SK-N-SH treated with all-trans-retinoic acid at 6 μM for 48 hours (cell line): ENCODE data around the gene LIPK.

Experiments used
- ATAC-seq: fragments of 200-7000 bp; cut with Tn5 transposase; 3 replicates; pipeline ENCODE4 v1.9.1; 2020; ENCODE audit warnings: mild to moderate bottlenecking, moderate library complexity
- ARNTL ChIP-seq: fragments of 450-650 bp; formaldehyde crosslinking; IDR thresholded peaks from 2 replicates; pipeline ENCODE4 v1.5.0; 2020; ENCODE audit warnings: low read depth, mild to moderate bottlenecking, moderate library complexity, borderline replicate concordance
- BACH2 ChIP-seq: fragments of 250-450 bp; sonication (Bioruptor Pico); IDR thresholded peaks from 2 replicates; pipeline ENCODE4 v1.9.0; 2021; ENCODE audit warnings: mild to moderate bottlenecking, borderline replicate concordance
- ESRRG ChIP-seq: fragments of 250-450 bp; sonication (Bioruptor Pico); IDR thresholded peaks from 2 replicates; pipeline ENCODE4 v1.6.1; 2021; ENCODE audit warnings: mild to moderate bottlenecking
- GLIS3 ChIP-seq: fragments of 250-450 bp; sonication (Bioruptor Pico); IDR thresholded peaks from 2 replicates; pipeline ENCODE4 v1.5.0; 2020; ENCODE audit warnings: mild to moderate bottlenecking, moderate library complexity
- ISL1 ChIP-seq: fragments of 250-450 bp; sonication (Bioruptor Pico); IDR thresholded peaks from 2 replicates; pipeline ENCODE4 v2.1.2; 2022; ENCODE audit warnings: mild to moderate bottlenecking, moderate library complexity
- PPARA ChIP-seq: fragments of 250-450 bp; sonication (Bioruptor Pico); IDR thresholded peaks from 2 replicates; pipeline ENCODE4 v1.5.0; 2020; ENCODE audit warnings: mild to moderate bottlenecking, borderline replicate concordance
- RARB ChIP-seq: fragments of 250-450 bp; sonication (Bioruptor Pico); IDR thresholded peaks from 2 replicates; pipeline ENCODE4 v1.8.0; 2021; ENCODE audit warnings: mild to moderate bottlenecking, moderate library complexity
- SNAI2 ChIP-seq: fragments of 250-450 bp; sonication (Bioruptor Pico); IDR thresholded peaks from 2 replicates; pipeline ENCODE4 v1.5.0; 2020; ENCODE audit warnings: mild to moderate bottlenecking, moderate library complexity
- TCF4 ChIP-seq: fragments of 250-450 bp; sonication (Bioruptor Pico); IDR thresholded peaks from 2 replicates; pipeline ENCODE4 v1.8.0; 2021; ENCODE audit warnings: mild to moderate bottlenecking, moderate library complexity, borderline replicate concordance
- TOX ChIP-seq: fragments of 250-450 bp; sonication (Bioruptor Pico); IDR thresholded peaks from 2 replicates; pipeline ENCODE4 v1.8.0; 2021; ENCODE audit warnings: mild to moderate bottlenecking, moderate library complexity, borderline replicate concordance
- ZC3H10 ChIP-seq: fragments of 250-450 bp; sonication (Bioruptor Pico); IDR thresholded peaks from 2 replicates; pipeline ENCODE4 v1.5.1; 2021; ENCODE audit warnings: mild to moderate bottlenecking, moderate library complexity
- ZFP3 ChIP-seq: fragments of 250-450 bp; sonication (Bioruptor Pico); IDR thresholded peaks from 2 replicates; pipeline ENCODE4 v1.5.0; 2020; ENCODE audit warnings: mild to moderate bottlenecking, moderate library complexity
- ZFP30 ChIP-seq: fragments of 450-650 bp; formaldehyde crosslinking; IDR thresholded peaks from 2 replicates; pipeline ENCODE4 v1.5.0; 2022; ENCODE audit warnings: mild to moderate bottlenecking, moderate library complexity
- ZNF565 ChIP-seq: fragments of 450-650 bp; formaldehyde crosslinking; conservative IDR thresholded peaks from 2 replicates; pipeline ENCODE4 v1.5.0; 2020; ENCODE audit warnings: low read depth, mild to moderate bottlenecking, moderate library complexity
- ZNF70 ChIP-seq: fragments of 450-650 bp; formaldehyde crosslinking; IDR thresholded peaks from 2 replicates; pipeline ENCODE4 v1.5.0; 2020; ENCODE audit warnings: mild to moderate bottlenecking, moderate library complexity
- ZNF8 ChIP-seq: fragments of 450-650 bp; formaldehyde crosslinking; IDR thresholded peaks from 2 replicates; pipeline ENCODE4 v1.5.0; 2020; ENCODE audit warnings: mild to moderate bottlenecking, moderate library complexity
- TF ChIP-seq, protein P1 (sequence below): fragments of 250-450 bp; sonication (Bioruptor Pico); IDR thresholded peaks from 2 replicates; pipeline ENCODE4 v1.8.0; 2020; ENCODE audit warnings: mild to moderate bottlenecking, moderate library complexity, borderline replicate concordance
- TF ChIP-seq, protein P2 (sequence below): fragments of 250-450 bp; sonication (Bioruptor Pico); IDR thresholded peaks from 2 replicates; pipeline ENCODE4 v1.5.0; 2020; ENCODE audit warnings: mild to moderate bottlenecking, moderate library complexity
- TF ChIP-seq, protein P3 (sequence below): fragments of 250-450 bp; sonication (Bioruptor Pico); IDR thresholded peaks from 2 replicates; pipeline ENCODE4 v1.8.0; 2021; ENCODE audit warnings: low read depth, mild to moderate bottlenecking, moderate library complexity, borderline replicate concordance
- TF ChIP-seq, protein P4 (sequence below): fragments of 250-450 bp; sonication (Bioruptor Pico); IDR thresholded peaks from 2 replicates; pipeline ENCODE4 v1.5.1; 2020; ENCODE audit warnings: low read depth, mild to moderate bottlenecking, moderate library complexity
- TF ChIP-seq, protein P5 (sequence below): fragments of 250-450 bp; sonication (Bioruptor Pico); IDR thresholded peaks from 2 replicates; pipeline ENCODE4 v1.5.1; 2021; ENCODE audit warnings: mild to moderate bottlenecking, moderate library complexity

LIPK gene

DNA sequence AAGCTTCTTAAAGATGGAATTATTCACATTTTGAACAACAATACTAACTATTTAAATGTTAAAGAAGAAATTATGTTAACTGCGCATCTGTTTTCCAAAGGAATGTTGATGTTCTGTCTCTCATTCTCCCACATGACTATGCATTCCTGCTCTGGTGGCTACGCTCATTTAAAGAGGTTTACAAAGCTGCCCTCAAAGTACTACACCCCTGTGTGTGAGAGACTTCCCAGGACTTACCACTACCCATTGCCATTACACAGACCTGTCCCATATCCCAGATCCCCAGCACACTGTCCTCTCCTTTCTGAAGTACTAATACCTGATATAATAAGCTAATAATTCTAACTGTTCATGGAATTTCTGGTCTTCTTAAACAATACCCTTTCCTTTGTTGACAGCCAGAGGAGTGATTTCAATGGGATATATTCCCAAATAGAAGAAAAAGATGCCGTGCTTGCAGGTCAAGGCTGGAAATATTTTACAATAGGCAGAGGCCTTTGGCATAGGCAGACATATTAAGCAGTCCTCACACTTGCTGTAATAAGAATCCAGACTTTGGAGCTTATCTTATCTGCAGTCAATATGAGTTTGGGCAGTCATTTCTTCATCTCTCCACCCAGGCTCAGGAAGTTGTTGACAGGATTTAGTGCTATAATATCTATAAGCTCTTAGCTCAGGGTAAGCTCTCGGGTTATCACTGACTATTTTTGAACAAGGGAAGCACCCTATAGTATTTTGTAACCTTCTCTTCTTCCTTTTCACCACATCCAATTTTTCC is 29.6 kb upstream of the LIPK start:
- TF ChIP-seq, protein P1, sequence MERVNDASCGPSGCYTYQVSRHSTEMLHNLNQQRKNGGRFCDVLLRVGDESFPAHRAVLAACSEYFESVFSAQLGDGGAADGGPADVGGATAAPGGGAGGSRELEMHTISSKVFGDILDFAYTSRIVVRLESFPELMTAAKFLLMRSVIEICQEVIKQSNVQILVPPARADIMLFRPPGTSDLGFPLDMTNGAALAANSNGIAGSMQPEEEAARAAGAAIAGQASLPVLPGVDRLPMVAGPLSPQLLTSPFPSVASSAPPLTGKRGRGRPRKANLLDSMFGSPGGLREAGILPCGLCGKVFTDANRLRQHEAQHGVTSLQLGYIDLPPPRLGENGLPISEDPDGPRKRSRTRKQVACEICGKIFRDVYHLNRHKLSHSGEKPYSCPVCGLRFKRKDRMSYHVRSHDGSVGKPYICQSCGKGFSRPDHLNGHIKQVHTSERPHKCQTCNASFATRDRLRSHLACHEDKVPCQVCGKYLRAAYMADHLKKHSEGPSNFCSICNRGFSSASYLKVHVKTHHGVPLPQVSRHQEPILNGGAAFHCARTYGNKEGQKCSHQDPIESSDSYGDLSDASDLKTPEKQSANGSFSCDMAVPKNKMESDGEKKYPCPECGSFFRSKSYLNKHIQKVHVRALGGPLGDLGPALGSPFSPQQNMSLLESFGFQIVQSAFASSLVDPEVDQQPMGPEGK, result no peak
- no peak for TF ChIP-seq TCF4
- TF ChIP-seq ZFP30 (CRISPR knock-in tag), result no peak
- TF ChIP-seq ISL1, result no peak
- TF ChIP-seq, protein P2, sequence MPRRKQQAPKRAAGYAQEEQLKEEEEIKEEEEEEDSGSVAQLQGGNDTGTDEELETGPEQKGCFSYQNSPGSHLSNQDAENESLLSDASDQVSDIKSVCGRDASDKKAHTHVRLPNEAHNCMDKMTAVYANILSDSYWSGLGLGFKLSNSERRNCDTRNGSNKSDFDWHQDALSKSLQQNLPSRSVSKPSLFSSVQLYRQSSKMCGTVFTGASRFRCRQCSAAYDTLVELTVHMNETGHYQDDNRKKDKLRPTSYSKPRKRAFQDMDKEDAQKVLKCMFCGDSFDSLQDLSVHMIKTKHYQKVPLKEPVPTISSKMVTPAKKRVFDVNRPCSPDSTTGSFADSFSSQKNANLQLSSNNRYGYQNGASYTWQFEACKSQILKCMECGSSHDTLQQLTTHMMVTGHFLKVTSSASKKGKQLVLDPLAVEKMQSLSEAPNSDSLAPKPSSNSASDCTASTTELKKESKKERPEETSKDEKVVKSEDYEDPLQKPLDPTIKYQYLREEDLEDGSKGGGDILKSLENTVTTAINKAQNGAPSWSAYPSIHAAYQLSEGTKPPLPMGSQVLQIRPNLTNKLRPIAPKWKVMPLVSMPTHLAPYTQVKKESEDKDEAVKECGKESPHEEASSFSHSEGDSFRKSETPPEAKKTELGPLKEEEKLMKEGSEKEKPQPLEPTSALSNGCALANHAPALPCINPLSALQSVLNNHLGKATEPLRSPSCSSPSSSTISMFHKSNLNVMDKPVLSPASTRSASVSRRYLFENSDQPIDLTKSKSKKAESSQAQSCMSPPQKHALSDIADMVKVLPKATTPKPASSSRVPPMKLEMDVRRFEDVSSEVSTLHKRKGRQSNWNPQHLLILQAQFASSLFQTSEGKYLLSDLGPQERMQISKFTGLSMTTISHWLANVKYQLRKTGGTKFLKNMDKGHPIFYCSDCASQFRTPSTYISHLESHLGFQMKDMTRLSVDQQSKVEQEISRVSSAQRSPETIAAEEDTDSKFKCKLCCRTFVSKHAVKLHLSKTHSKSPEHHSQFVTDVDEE (CRISPR knock-in tag), result no peak
- TF ChIP-seq, protein P3, sequence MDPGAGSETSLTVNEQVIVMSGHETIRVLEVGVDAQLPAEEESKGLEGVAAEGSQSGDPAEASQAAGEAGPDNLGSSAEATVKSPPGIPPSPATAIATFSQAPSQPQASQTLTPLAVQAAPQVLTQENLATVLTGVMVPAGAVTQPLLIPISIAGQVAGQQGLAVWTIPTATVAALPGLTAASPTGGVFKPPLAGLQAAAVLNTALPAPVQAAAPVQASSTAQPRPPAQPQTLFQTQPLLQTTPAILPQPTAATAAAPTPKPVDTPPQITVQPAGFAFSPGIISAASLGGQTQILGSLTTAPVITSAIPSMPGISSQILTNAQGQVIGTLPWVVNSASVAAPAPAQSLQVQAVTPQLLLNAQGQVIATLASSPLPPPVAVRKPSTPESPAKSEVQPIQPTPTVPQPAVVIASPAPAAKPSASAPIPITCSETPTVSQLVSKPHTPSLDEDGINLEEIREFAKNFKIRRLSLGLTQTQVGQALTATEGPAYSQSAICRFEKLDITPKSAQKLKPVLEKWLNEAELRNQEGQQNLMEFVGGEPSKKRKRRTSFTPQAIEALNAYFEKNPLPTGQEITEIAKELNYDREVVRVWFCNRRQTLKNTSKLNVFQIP (CRISPR knock-in tag), result no peak
- TF ChIP-seq ZNF70 (CRISPR knock-in tag), result no peak
- no peak for TF ChIP-seq BACH2 (CRISPR knock-in tag)
- no peak for TF ChIP-seq ARNTL
- no peak for TF ChIP-seq RARB
- TF ChIP-seq PPARA, result no peak
- TF ChIP-seq, protein P4, sequence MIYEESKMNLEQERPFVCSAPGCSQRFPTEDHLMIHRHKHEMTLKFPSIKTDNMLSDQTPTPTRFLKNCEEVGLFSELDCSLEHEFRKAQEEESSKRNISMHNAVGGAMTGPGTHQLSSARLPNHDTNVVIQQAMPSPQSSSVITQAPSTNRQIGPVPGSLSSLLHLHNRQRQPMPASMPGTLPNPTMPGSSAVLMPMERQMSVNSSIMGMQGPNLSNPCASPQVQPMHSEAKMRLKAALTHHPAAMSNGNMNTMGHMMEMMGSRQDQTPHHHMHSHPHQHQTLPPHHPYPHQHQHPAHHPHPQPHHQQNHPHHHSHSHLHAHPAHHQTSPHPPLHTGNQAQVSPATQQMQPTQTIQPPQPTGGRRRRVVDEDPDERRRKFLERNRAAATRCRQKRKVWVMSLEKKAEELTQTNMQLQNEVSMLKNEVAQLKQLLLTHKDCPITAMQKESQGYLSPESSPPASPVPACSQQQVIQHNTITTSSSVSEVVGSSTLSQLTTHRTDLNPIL (CRISPR knock-in tag), result no peak
- ATAC-seq, result no peak

DNA sequence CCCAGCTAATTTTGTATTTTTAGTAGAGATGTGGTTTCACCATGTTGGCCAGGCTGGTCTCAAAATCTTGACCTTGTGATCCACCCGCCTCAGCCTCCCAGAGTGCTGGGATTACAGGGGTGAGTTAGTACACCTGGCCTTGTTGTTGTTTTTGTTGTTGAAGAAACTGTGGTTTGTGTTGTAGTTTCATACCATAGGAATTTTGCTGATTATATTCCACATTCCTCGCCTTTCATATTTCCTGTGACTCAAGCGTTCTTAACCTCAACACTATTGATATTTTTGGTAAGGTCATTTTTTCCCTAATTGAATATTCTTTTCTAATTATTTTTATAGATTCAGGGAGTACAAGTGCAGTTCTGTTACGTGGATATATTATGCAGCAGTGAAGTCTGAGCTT is 25.1 kb upstream of the LIPK start:
- ATAC-seq, result no peak
- no peak for TF ChIP-seq ZFP3 (CRISPR knock-in tag)
- no peak for TF ChIP-seq TOX
- no peak for TF ChIP-seq GLIS3 (CRISPR knock-in tag)
- TF ChIP-seq ESRRG (CRISPR knock-in tag), result no peak
- no peak for TF ChIP-seq RARB
- no peak for TF ChIP-seq ZNF8 (CRISPR knock-in tag)
- TF ChIP-seq SNAI2 (CRISPR knock-in tag), result no peak

DNA sequence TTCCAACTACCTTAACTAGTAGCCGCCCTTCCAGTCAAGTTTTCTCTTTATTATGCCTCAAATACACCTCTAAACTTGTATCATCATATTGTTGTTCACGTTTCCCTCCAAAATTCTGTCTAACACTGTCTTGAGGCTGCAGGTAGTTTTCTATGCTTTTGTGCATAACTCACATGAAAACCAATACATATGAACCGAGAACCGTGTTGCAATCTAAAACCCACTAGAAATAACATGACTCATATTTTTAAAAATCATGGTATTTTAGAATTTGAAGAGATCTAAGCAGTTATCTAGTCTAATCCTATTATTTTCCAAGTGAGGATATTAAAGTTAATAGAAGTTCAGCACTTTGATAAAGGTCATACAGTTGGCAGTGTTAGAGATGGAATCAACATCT is 23.6 kb upstream of the LIPK start:
- no peak for TF ChIP-seq ISL1
- TF ChIP-seq ZC3H10 (CRISPR knock-in tag), result no peak
- TF ChIP-seq, protein P4 (CRISPR knock-in tag), result no peak
- no peak for TF ChIP-seq ZNF70 (CRISPR knock-in tag)
- TF ChIP-seq TOX, result no peak
- no peak for TF ChIP-seq ESRRG (CRISPR knock-in tag)
- TF ChIP-seq ZNF565 (CRISPR knock-in tag), result no peak
- TF ChIP-seq, protein P2 (CRISPR knock-in tag), result no peak
- TF ChIP-seq ZFP30 (CRISPR knock-in tag), result no peak
- no peak for TF ChIP-seq ZNF8 (CRISPR knock-in tag)
- TF ChIP-seq PPARA, result no peak
- TF ChIP-seq, protein P5, sequence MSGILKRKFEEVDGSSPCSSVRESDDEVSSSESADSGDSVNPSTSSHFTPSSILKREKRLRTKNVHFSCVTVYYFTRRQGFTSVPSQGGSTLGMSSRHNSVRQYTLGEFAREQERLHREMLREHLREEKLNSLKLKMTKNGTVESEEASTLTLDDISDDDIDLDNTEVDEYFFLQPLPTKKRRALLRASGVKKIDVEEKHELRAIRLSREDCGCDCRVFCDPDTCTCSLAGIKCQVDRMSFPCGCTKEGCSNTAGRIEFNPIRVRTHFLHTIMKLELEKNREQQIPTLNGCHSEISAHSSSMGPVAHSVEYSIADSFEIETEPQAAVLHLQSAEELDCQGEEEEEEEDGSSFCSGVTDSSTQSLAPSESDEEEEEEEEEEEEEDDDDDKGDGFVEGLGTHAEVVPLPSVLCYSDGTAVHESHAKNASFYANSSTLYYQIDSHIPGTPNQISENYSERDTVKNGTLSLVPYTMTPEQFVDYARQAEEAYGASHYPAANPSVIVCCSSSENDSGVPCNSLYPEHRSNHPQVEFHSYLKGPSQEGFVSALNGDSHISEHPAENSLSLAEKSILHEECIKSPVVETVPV (CRISPR knock-in tag), result no peak
- no peak for TF ChIP-seq ZFP3 (CRISPR knock-in tag)
- TF ChIP-seq, all 23 proteins: peak for 0
- ATAC-seq, result no peak
